GM23338 (cell line): ENCODE results near the gene FGGY. TPM values are rescaled to one million over a fixed set of nuclear protein-coding genes. Genes with fewer than 3 reads are reported as not detected.

ENCODE experiments used
- ATAC-seq: fragments of 200-7000 bp; cut with Tn5 transposase; 3 replicates; pipeline ENCODE4 v1.9.1; 2020
- DNase-seq: peaks from one replicate; pipeline ENCODE4 v3.0.0-alpha.2; 2015; ENCODE audit warnings: low spot score
- H2AFZ ChIP-seq: fragments of 200-600 bp; sonication (generic); 2 replicates; pipeline ENCODE4 v1.8.0; 2016; ENCODE audit warnings: antibody characterized with exemption, mild to moderate bottlenecking, moderate library complexity
- H3F3A ChIP-seq: fragments of 200-600 bp; sonication (generic); replicated peaks from 2 replicates; pipeline ENCODE4 v1.8.0; 2017; ENCODE audit warnings: antibody characterized with exemption, mixed run types, low read depth
- H3K27ac ChIP-seq: fragments of 200-600 bp; sonication (generic); 2 replicates; pipeline ENCODE4 v1.6.1; 2016; ENCODE audit warnings: low read depth
- H3K27me3 ChIP-seq: fragments of 200-600 bp; sonication (generic); 2 replicates; pipeline ENCODE4 v1.8.0; 2016; ENCODE audit warnings: mild to moderate bottlenecking, mixed run types, moderate library complexity; ENCODE audit not compliant: insufficient read depth
- H3K36me3 ChIP-seq: fragments of 200-600 bp; sonication (generic); 2 replicates; pipeline ENCODE4 v1.8.0; 2016; ENCODE audit warnings: mild to moderate bottlenecking; ENCODE audit not compliant: insufficient read depth
- H3K4me1 ChIP-seq: fragments of 200-600 bp; sonication (generic); 2 replicates; pipeline ENCODE4 v1.8.0; 2016; ENCODE audit warnings: mild to moderate bottlenecking, moderate library complexity; ENCODE audit not compliant: insufficient read depth
- H3K4me2 ChIP-seq: fragments of 200-600 bp; sonication (generic); 2 replicates; pipeline ENCODE4 v1.7.1; 2017; ENCODE audit warnings: mixed run types
- H3K4me3 ChIP-seq: fragments of 200-600 bp; sonication (generic); 2 replicates; pipeline ENCODE4 v1.6.1; 2016; ENCODE audit warnings: mixed run types
- H3K79me2 ChIP-seq: fragments of 200-600 bp; sonication (generic); replicated peaks from 2 replicates; pipeline ENCODE4 v1.8.0; 2017; ENCODE audit warnings: mild to moderate bottlenecking; ENCODE audit not compliant: insufficient read depth
- H3K9me2 ChIP-seq: fragments of 200-600 bp; sonication (generic); 2 replicates; pipeline ENCODE4 v1.8.0; 2017; ENCODE audit not compliant: insufficient read depth
- H4K20me1 ChIP-seq: fragments of 200-600 bp; sonication (generic); replicated peaks from 2 replicates; pipeline ENCODE4 v1.8.0; 2017; ENCODE audit warnings: mild to moderate bottlenecking; ENCODE audit not compliant: insufficient read depth
- H3K27ac Mint-ChIP-seq: 2 replicates; pipeline ENCODE4 v1.8.0; 2020; ENCODE audit warnings: inconsistent platforms, mild to moderate bottlenecking, moderate library complexity, mixed read lengths
- H3K27me3 Mint-ChIP-seq: 3 replicates; pipeline ENCODE4 v1.8.0; 2022; ENCODE audit warnings: low read depth, mild to moderate bottlenecking, moderate library complexity, mixed read lengths, inconsistent platforms; ENCODE audit not compliant: insufficient read depth, poor library complexity
- H3K36me3 Mint-ChIP-seq: 3 replicates; pipeline ENCODE4 v1.8.0; 2021; ENCODE audit warnings: low read depth, mild to moderate bottlenecking, inconsistent platforms, moderate library complexity, mixed read lengths
- H3K4me1 Mint-ChIP-seq: 3 replicates; pipeline ENCODE4 v1.8.0; 2020; ENCODE audit warnings: mild to moderate bottlenecking, inconsistent platforms, mixed read lengths
- H3K4me3 Mint-ChIP-seq: 3 replicates; pipeline ENCODE4 v1.8.0; 2021; ENCODE audit warnings: moderate library complexity, mild to moderate bottlenecking, inconsistent platforms, mixed read lengths
- H3K9me3 Mint-ChIP-seq: 3 replicates; pipeline ENCODE4 v1.8.0; 2020; ENCODE audit warnings: moderate library complexity, mild to moderate bottlenecking, inconsistent platforms, mixed read lengths
- EZH2 ChIP-seq: fragments of 200-600 bp; sonication (generic); IDR thresholded peaks from one replicate; pipeline ENCODE4 v1.8.0; 2017; ENCODE audit warnings: antibody characterized with exemption, mild to moderate bottlenecking, low read depth; ENCODE audit not compliant: unreplicated experiment
- JUNB ChIP-seq: IDR thresholded peaks from one replicate; pipeline ENCODE4 v1.6.1; 2016; ENCODE audit warnings: antibody characterized with exemption; ENCODE audit not compliant: unreplicated experiment
- ZNF114 ChIP-seq: fragments of 250-450 bp; sonication (Bioruptor Pico); IDR thresholded peaks from 2 replicates; pipeline ENCODE4 v1.5.0; 2020; ENCODE audit warnings: mild to moderate bottlenecking, moderate library complexity
- polyA plus RNA-seq: library from polyadenylated mRNA; unstranded; fragments of >200 nt; fragmentation: Nextera tagmentation; extraction: Ambion mirVana; gene quantifications from 2 replicates; pipeline ENCODE4 v1.2.1, GENCODE V29; 2016
- total RNA-seq: library from RNA; depleted of rRNA; stranded (reverse); fragments of >200 nt; shearing (Covaris generic); gene quantifications from 2 replicates; pipeline ENCODE4 v1.2.3, GENCODE V29; 2014
- TF ChIP-seq, protein P1 (sequence below): fragments of 250-450 bp; sonication (Bioruptor Pico); IDR thresholded peaks from 2 replicates; pipeline ENCODE4 v1.5.0; 2020; ENCODE audit warnings: mild to moderate bottlenecking, moderate library complexity
- TF ChIP-seq, protein P2 (sequence below): IDR thresholded peaks from 2 replicates; pipeline ENCODE4 v1.6.1; 2016; ENCODE audit warnings: antibody characterized with exemption

The FGGY gene
- total and polyA plus RNA-seq, 2 experiments from 2014 or later = 10.9 to 21.4 TPM

DNA sequence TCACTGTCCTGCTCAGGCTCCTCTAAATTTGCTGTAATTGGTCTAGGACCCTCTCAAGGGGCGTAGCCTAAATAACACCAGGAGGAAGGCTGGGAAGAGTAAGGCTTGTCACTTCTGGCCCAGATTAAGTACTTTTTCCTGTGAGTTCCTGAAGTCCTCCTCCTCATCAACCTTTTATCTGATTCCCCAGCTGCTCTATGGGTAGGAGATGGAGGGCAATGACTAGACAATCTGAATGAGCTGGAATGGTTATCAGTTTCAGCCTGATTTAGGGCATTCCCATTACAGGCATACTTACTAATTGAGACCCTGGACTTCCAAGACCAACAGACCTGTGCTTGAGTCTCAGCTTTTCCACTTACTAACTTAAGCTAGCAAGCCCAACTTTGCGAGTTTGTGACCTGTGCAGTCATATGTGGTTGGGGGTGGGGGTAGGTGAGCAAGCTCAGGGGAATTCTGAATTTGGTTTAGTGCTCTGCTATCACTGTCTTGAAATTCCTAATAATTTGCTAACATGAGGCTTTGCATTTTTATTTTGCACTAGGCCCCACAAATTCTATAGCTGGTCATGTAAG lies 18.0 kb upstream of the FGGY start:
- TF ChIP-seq, protein P1, sequence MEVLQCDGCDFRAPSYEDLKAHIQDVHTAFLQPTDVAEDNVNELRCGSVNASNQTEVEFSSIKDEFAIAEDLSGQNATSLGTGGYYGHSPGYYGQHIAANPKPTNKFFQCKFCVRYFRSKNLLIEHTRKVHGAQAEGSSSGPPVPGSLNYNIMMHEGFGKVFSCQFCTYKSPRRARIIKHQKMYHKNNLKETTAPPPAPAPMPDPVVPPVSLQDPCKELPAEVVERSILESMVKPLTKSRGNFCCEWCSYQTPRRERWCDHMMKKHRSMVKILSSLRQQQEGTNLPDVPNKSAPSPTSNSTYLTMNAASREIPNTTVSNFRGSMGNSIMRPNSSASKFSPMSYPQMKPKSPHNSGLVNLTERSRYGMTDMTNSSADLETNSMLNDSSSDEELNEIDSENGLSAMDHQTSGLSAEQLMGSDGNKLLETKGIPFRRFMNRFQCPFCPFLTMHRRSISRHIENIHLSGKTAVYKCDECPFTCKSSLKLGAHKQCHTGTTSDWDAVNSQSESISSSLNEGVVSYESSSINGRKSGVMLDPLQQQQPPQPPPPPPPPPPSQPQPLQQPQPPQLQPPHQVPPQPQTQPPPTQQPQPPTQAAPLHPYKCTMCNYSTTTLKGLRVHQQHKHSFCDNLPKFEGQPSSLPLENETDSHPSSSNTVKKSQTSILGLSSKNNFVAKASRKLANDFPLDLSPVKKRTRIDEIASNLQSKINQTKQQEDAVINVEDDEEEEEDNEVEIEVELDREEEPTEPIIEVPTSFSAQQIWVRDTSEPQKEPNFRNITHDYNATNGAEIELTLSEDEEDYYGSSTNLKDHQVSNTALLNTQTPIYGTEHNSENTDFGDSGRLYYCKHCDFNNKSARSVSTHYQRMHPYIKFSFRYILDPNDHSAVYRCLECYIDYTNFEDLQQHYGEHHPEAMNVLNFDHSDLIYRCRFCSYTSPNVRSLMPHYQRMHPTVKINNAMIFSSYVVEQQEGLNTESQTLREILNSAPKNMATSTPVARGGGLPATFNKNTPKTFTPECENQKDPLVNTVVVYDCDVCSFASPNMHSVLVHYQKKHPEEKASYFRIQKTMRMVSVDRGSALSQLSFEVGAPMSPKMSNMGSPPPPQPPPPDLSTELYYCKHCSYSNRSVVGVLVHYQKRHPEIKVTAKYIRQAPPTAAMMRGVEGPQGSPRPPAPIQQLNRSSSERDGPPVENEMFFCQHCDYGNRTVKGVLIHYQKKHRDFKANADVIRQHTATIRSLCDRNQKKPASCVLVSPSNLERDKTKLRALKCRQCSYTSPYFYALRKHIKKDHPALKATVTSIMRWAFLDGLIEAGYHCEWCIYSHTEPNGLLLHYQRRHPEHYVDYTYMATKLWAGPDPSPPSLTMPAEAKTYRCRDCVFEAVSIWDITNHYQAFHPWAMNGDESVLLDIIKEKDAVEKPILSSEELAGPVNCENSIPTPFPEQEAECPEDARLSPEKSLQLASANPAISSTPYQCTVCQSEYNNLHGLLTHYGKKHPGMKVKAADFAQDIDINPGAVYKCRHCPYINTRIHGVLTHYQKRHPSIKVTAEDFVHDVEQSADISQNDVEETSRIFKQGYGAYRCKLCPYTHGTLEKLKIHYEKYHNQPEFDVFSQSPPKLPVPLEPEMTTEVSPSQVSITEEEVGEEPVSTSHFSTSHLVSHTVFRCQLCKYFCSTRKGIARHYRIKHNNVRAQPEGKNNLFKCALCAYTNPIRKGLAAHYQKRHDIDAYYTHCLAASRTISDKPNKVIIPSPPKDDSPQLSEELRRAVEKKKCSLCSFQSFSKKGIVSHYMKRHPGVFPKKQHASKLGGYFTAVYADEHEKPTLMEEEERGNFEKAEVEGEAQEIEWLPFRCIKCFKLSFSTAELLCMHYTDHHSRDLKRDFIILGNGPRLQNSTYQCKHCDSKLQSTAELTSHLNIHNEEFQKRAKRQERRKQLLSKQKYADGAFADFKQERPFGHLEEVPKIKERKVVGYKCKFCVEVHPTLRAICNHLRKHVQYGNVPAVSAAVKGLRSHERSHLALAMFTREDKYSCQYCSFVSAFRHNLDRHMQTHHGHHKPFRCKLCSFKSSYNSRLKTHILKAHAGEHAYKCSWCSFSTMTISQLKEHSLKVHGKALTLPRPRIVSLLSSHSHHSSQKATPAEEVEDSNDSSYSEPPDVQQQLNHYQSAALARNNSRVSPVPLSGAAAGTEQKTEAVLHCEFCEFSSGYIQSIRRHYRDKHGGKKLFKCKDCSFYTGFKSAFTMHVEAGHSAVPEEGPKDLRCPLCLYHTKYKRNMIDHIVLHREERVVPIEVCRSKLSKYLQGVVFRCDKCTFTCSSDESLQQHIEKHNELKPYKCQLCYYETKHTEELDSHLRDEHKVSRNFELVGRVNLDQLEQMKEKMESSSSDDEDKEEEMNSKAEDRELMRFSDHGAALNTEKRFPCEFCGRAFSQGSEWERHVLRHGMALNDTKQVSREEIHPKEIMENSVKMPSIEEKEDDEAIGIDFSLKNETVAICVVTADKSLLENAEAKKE (CRISPR knock-in tag) = no peak
- no peak for TF ChIP-seq ZNF114 (CRISPR knock-in tag)
- TF ChIP-seq JUNB = no peak
- TF ChIP-seq EZH2 = no peak
- TF ChIP-seq, protein P2, sequence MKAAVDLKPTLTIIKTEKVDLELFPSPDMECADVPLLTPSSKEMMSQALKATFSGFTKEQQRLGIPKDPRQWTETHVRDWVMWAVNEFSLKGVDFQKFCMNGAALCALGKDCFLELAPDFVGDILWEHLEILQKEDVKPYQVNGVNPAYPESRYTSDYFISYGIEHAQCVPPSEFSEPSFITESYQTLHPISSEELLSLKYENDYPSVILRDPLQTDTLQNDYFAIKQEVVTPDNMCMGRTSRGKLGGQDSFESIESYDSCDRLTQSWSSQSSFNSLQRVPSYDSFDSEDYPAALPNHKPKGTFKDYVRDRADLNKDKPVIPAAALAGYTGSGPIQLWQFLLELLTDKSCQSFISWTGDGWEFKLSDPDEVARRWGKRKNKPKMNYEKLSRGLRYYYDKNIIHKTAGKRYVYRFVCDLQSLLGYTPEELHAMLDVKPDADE = no peak
- Histone ChIP-seq H3K4me1 (no peaks in the 10 kb centered on the region), H3K4me3 (no peak overlapping the region), H3K4me2 (no peak overlapping the region), H3K27me3 (no peaks in the 10 kb centered on the region), H4K20me1 (no peaks in the 10 kb centered on the region), H2AFZ (0 out of 2 replicates have a peak overlapping the region, but pooled peaks have one; percentile 38), H3K79me2 (no peaks in the 10 kb centered on the region), H3K36me3 (no peaks in the 10 kb centered on the region), H3K27ac (no peak overlapping the region), H3K9me2 (peaks cover 5% of the 10 kb centered on the region; the same call in 1 of the 2 replicates), H3F3A (no peaks in the 10 kb centered on the region)
- ATAC-seq (no peak), DNase-seq (no peak)
- H3K4me1 Mint-ChIP-seq = no peaks in the 10 kb centered on the region
- H3K9me3 Mint-ChIP-seq = no peaks in the 10 kb centered on the region; the same call in 2 of the 3 replicates
- no peaks in the 10 kb centered on the region for H3K36me3 Mint-ChIP-seq
- H3K27ac Mint-ChIP-seq = no peak overlapping the region
- no peak overlapping the region for H3K4me3 Mint-ChIP-seq
- H3K27me3 Mint-ChIP-seq = no peaks in the 10 kb centered on the region
